H1 (cell line): Measurements from ENCODE around the gene ADD1. TPM values are rescaled to one million over a fixed set of nuclear protein-coding genes. Genes with fewer than 3 reads are reported as not detected.

Experiments
- ATF3 ChIP-seq: IDR thresholded peaks from 2 replicates; pipeline ENCODE4 v1.6.1; 2011; ENCODE audit warnings: low read depth, mild to moderate bottlenecking, low read length; ENCODE audit not compliant: insufficient read depth
- EP300 ChIP-seq, 2 experiments: IDR thresholded peaks; 1 replicate in 1 of 2; 2 replicates in 1 of 2; pipeline ENCODE4 v1.6.1; 2011 to 2012; ENCODE audit warnings: low read depth in 2 of 2, low read length in 2 of 2, mild to moderate bottlenecking in 2 of 2, borderline replicate concordance in 1 of 2, inconsistent platforms in 1 of 2, moderate library complexity in 1 of 2
- RBBP5 ChIP-seq: IDR thresholded peaks from 2 replicates; pipeline ENCODE4 v1.7.1; 2012; ENCODE audit warnings: low read depth, mild to moderate bottlenecking, inconsistent platforms, low read length, moderate library complexity, borderline replicate concordance
- TEAD4 ChIP-seq: IDR thresholded peaks from 2 replicates; pipeline ENCODE4 v1.6.1; 2012; ENCODE audit warnings: low read depth, low read length, inconsistent platforms, mixed read lengths
- polyA plus RNA-seq, 7 experiments: library from polyadenylated mRNA; depleted of rRNA in 3 of 7; stranded (reverse) in 5 of 7; unstranded in 2 of 7; fragments of >200 nt in 5 of 7; fragments of 200-250 nt in 2 of 7; gene quantifications; 1 replicate in 5 of 7; 2 replicates in 1 of 7; 4 replicates in 1 of 7; pipeline versions ENCODE4 v1.2.1 to v1.2.3, GENCODE V29; 2011 to 2013; ENCODE audit warnings: missing spikeins in 2 of 7, mixed read lengths in 2 of 7
- total RNA-seq: library from RNA; stranded (reverse); fragmentation: NEBNext Ultra II Directional; extraction: Animal tissue kit (Norgen Biotek cat#: 25700); gene quantifications from 2 replicates; pipeline ENCODE4 v1.2.1, GENCODE V29; 2021

Gene ADD1
- total and polyA plus RNA-seq, 2 of the 8 experiments (the other 6 are each of a cell fraction or from before 2014, with no cell fraction given), result 113 to 143 TPM

GRCh38 chr4:2836391-2836859 lies 7.2 kb upstream of the ADD1 start (continued):
- TF ChIP-seq RBBP5 (no peak), EP300 (IDR thresholded peaks at IDR 0.05; ENCODE audit: borderline replicate concordance in 1 of 2, low read depth in 2 of 2, low read length in 2 of 2) (no peak), ATF3 (no peak), TEAD4 (no peak)
